ENCODE results near the gene PKDCC.

The PKDCC gene

DNA sequence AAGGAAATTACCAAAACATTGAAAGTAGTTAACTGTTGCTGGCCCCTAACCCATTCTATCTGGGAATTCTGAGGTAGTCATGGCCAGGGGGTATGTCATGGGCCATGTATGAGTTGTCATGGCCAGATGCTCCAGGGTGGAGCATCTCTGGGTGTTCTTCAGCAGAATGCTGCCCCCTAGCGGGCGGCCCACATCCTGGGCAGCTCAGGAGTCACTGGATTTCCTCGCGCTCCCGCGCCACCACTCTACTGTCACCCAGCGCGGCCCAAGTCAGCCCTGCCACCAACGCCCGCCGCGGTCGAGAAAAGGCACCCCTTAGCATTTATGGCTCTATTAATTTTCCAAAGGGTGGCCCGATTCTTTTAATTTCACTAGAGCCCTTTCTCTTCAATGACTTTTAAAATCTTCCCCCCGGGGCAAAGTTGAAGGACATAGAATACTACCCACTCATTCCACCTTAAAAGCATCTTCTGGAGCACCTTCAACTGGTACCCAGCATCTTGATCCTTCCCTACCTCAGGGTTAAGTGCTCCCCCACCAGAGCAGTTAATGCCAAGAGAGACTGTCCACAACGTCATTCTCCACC lies 41.6 kb downstream of the PKDCC start:
- no peak overlapping the region for H3K4me3 ChIP-seq (ENCODE audit: control insufficient read depth, low read depth, low read length)
- TF ChIP-seq, protein P1, sequence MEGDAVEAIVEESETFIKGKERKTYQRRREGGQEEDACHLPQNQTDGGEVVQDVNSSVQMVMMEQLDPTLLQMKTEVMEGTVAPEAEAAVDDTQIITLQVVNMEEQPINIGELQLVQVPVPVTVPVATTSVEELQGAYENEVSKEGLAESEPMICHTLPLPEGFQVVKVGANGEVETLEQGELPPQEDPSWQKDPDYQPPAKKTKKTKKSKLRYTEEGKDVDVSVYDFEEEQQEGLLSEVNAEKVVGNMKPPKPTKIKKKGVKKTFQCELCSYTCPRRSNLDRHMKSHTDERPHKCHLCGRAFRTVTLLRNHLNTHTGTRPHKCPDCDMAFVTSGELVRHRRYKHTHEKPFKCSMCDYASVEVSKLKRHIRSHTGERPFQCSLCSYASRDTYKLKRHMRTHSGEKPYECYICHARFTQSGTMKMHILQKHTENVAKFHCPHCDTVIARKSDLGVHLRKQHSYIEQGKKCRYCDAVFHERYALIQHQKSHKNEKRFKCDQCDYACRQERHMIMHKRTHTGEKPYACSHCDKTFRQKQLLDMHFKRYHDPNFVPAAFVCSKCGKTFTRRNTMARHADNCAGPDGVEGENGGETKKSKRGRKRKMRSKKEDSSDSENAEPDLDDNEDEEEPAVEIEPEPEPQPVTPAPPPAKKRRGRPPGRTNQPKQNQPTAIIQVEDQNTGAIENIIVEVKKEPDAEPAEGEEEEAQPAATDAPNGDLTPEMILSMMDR (conservative IDR thresholded peaks at IDR 0.05; ENCODE audit: control insufficient read depth, insufficient read depth, low read depth, low read length): peak; percentile 65
- DNase-seq (ENCODE audit: low read depth): peak; percentile 78

DNA sequence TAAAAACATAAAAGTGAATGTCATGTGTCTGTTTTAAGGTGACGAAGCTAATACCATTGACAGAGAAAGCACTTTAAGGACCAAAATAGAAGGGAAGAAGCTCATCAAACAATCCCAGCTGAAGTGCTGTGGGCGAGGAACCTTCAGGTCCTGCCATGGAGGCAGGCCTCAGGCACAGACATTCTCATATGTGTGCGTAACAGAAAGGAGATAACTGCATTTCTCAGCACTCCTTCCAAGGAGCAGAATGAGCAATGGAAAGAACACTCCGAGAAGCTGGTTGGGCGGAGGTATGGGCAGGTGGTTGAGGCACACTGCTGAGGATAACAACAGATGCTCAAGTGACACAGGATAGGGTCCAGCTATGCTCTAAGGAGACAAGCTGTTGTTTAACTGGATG lies 42.4 kb downstream of the PKDCC start:
- TF ChIP-seq, protein P1 (conservative IDR thresholded peaks at IDR 0.05; ENCODE audit: control insufficient read depth, insufficient read depth, low read depth, low read length): no peak
- no peak overlapping the region for H3K4me3 ChIP-seq (ENCODE audit: control insufficient read depth, low read depth, low read length)
- no peak for DNase-seq (ENCODE audit: low read depth)

DNA sequence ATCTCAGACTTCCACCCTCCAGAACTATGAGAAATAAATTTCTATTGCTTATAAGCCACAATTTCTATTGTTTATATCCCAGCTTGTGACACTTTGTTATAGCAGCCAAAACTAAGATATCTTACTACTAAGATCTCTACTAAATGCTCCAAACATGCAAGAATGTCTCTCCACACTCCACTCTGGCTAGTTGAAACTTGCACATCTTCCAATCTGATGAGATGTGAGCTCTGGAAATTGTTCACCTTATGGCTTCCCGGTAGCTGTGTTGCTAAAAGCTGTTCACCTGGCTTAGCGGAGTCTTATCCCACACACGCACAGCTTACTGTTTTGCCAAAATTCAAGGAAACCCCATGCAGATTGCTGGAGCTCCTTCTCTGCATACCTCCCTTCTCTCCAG lies 43.9 kb downstream of the PKDCC start:
- H3K4me3 ChIP-seq (ENCODE audit: control insufficient read depth, low read depth, low read length): no peak overlapping the region
- TF ChIP-seq, protein P1 (conservative IDR thresholded peaks at IDR 0.05; ENCODE audit: control insufficient read depth, insufficient read depth, low read depth, low read length): no peak
- no peak for DNase-seq (ENCODE audit: low read depth)

DNA sequence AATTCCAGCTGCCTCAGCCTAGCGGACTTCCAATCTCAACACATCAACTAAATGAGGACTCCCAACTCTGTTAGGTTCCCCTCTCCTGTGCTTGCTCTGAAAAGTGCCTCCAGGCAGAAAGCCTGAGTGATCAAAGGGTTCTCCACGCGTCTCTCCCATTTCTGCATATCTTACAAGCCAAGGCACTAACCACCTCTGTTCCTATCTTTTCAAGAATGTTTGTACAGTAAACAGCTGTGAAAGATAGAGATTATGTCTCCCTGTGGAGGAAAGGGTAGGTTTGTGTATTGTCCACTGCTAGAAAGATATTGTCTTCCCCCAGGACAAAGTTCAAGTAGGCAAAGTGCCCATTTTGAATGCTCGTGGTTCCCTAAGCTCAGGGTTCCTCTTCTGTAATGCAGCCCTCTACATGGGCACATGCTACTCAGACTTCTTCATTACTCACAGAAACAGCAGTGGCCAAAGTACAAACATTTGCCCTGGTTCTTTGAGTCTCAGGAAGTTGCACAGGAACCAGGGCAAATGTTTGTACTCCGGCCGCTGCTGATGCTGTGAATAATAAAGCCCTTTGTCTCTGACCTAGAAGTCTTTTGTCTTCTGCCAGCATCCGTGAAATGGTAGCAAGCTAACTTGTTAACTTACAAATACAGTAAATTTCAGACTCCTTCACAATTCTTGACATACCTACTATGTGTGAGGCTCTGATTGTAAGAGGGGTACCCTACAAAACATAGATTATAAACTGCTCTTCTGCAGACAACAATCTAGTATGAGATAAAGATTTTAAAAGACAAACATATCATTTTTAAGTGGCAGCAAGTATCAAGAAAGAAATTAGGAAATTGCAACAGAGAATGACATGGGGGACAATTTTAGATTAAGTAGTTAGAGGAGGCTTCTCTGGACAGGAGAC lies 44.5 kb downstream of the PKDCC start:
- no peak overlapping the region for H3K4me3 ChIP-seq (ENCODE audit: control insufficient read depth, low read depth, low read length)
- TF ChIP-seq, protein P1 (conservative IDR thresholded peaks at IDR 0.05; ENCODE audit: control insufficient read depth, insufficient read depth, low read depth, low read length): no peak
- DNase-seq (ENCODE audit: low read depth): no peak

DNA sequence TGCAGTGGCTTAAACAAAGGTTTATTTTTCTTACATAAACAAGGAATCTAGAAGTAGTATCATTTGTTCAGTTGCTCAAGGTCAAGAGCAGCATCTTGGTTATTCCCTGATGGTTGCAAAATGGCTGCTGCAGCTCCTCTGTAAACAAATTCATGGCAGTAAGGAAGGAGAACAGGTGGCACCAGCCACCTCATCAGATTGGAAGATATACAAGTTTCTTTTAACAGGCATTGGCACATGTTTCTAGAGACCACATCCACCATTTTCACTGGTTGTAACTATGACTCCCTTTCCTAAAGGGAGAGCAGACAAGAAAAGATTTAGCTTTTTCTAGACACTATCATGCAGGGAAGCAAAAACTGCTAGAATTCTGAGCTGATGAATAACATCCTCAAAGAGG lies 46.3 kb downstream of the PKDCC start:
- TF ChIP-seq, protein P1 (conservative IDR thresholded peaks at IDR 0.05; ENCODE audit: control insufficient read depth, insufficient read depth, low read depth, low read length): no peak
- no peak overlapping the region for H3K4me3 ChIP-seq (ENCODE audit: control insufficient read depth, low read depth, low read length)
- DNase-seq (ENCODE audit: low read depth): no peak

DNA sequence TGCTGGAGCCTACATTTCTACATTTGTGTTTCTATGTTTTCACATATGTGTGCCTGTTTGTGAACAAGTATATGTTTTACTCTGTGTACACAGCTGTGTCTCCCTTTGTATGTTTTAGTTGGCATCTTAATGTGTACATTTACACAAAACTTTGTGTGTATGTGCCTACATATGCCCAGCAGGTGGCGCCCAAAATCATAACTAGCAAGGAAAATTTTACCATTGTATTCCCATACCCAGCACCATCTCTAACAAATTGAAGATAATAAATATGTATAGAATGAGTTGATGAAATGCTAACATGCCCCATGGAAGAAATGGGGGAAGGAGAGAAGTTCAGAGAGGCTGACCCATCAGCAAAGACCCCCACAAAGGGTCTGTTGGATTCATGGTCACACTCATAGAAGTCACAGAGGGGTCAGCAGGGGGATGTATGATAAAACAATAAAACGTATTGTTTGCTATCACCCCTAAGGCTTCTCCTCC lies 48.1 kb downstream of the PKDCC start:
- DNase-seq (ENCODE audit: low read depth): peak; percentile 79
- TF ChIP-seq, protein P1 (conservative IDR thresholded peaks at IDR 0.05; ENCODE audit: control insufficient read depth, insufficient read depth, low read depth, low read length): peak; percentile 75

More for the DNA sequence above, 48.1 kb downstream of the PKDCC start:
- no peak overlapping the region for H3K4me3 ChIP-seq (ENCODE audit: control insufficient read depth, low read depth, low read length)

Measured in fibroblast of mammary gland (primary cell).